ENCODE data around the gene WDTC1.
"Not testable (repeated sequence)": the region's sequence is repeated elsewhere in the genome, so short reads cannot be mapped to it uniquely, and the experiment has no call there.

The WDTC1 gene

GRCh38 chr1:27234049-27234882 is at the start of gene WDTC1:
TSS of gene WDTC1 (plus strand) at chr1:27234632. CDS start at chr1:27261055, 26,423 bp downstream.
- Histone ChIP-seq H3F3A (ENCODE audit: insufficient read depth, low read length) (peaks cover 10% of the 10 kb centered on the region), H3K27ac (ENCODE audit: low read length) (peak within 1 kb of the TSS; percentile 25; the same call in 1 of the 2 replicates), H3K4me1 (ENCODE audit: low read length) (0 out of 2 replicates have a peak, but pooled peaks cover 9% of the 10 kb centered on the region), H3K9me3 (replicated peaks; ENCODE audit: insufficient read depth, low read length) (no peaks in the 10 kb centered on the region), H2AFZ (ENCODE audit: low read length) (peak within 1 kb of the TSS; percentile 99), H3K27me3 (replicated peaks; ENCODE audit: insufficient read depth, low read length) (no peaks in the 10 kb centered on the region), H4K20me1 (ENCODE audit: insufficient read depth, low read length) (no peaks in the 10 kb centered on the region), H3K79me2 (ENCODE audit: low read length) (peaks cover 27% of the 10 kb centered on the region), H3K9ac (ENCODE audit: low read length) (peak within 1 kb of the TSS; percentile 45; the same call in 1 of the 2 replicates), H3K36me3 (replicated peaks; ENCODE audit: insufficient read depth, low read length) (no peaks in the 10 kb centered on the region), H3K9me2 (replicated peaks; ENCODE audit: insufficient read depth, low read length) (no peaks in the 10 kb centered on the region), H3K4me3 (ENCODE audit: low read length) (peak within 1 kb of the TSS; percentile 65), H3K4me2 (ENCODE audit: low read depth, low read length) (peak within 1 kb of the TSS; percentile 85)
- peak; percentile 98 for DNase-seq
- TF ChIP-seq EZH2 (optimal IDR thresholded peaks at IDR 0.05; ENCODE audit: low read depth, low read length) (no peak), EZH2phosphoT487 (IDR thresholded peaks at IDR 0.05; ENCODE audit: low read length) (no peak), CTCF (IDR thresholded peaks at IDR 0.05; ENCODE audit: low read length) (no peak)

- not testable (repeated sequence) for H3K36me3 ChIP-seq (replicated peaks; ENCODE audit: insufficient read depth, low read length); H3K4me1 ChIP-seq (ENCODE audit: low read length); H2AFZ ChIP-seq (ENCODE audit: low read length); H3K27ac ChIP-seq (ENCODE audit: low read length); H3K9me3 ChIP-seq (replicated peaks; ENCODE audit: insufficient read depth, low read length); H3F3A ChIP-seq (ENCODE audit: insufficient read depth, low read length); H3K4me2 ChIP-seq (ENCODE audit: low read depth, low read length); H3K27me3 ChIP-seq (replicated peaks; ENCODE audit: insufficient read depth, low read length); H3K4me3 ChIP-seq (ENCODE audit: low read length); DNase-seq; H3K9ac ChIP-seq (ENCODE audit: low read length); H3K9me2 ChIP-seq (replicated peaks; ENCODE audit: insufficient read depth, low read length); H3K79me2 ChIP-seq (ENCODE audit: low read length); H4K20me1 ChIP-seq (ENCODE audit: insufficient read depth, low read length)
Measured at GRCh38 chr1:27184665-27185064, 49.8 kb upstream of the WDTC1 start.

GRCh38 chr1:27192039-27192529 is 42.3 kb upstream of the WDTC1 start:
- H3K79me2 ChIP-seq (ENCODE audit: low read length), result no peaks in the 10 kb centered on the region
- no peaks in the 10 kb centered on the region for H3F3A ChIP-seq (ENCODE audit: insufficient read depth, low read length)
- no peaks in the 10 kb centered on the region for H3K4me1 ChIP-seq (ENCODE audit: low read length)
- DNase-seq, result no peak
- H3K27ac ChIP-seq (ENCODE audit: low read length), result no peak overlapping the region
- H4K20me1 ChIP-seq (ENCODE audit: insufficient read depth, low read length), result no peaks in the 10 kb centered on the region
- TF ChIP-seq CTCF (IDR thresholded peaks at IDR 0.05; ENCODE audit: low read length), result no peak
- TF ChIP-seq EZH2 (optimal IDR thresholded peaks at IDR 0.05; ENCODE audit: low read depth, low read length), result no peak
- TF ChIP-seq EZH2phosphoT487 (IDR thresholded peaks at IDR 0.05; ENCODE audit: low read length), result no peak
- no peak overlapping the region for H3K9ac ChIP-seq (ENCODE audit: low read length)
- no peaks in the 10 kb centered on the region for H3K36me3 ChIP-seq (replicated peaks; ENCODE audit: insufficient read depth, low read length)
- no peaks in the 10 kb centered on the region for H3K9me3 ChIP-seq (replicated peaks; ENCODE audit: insufficient read depth, low read length)
- H3K4me2 ChIP-seq (ENCODE audit: low read depth, low read length), result no peak overlapping the region
- no peaks in the 10 kb centered on the region for H3K27me3 ChIP-seq (replicated peaks; ENCODE audit: insufficient read depth, low read length)
- no peak overlapping the region for H2AFZ ChIP-seq (ENCODE audit: low read length)
- no peaks in the 10 kb centered on the region for H3K9me2 ChIP-seq (replicated peaks; ENCODE audit: insufficient read depth, low read length)
- H3K4me3 ChIP-seq (ENCODE audit: low read length), result no peak overlapping the region

- Histone ChIP-seq H3K9me2 (replicated peaks; ENCODE audit: insufficient read depth, low read length) (no peaks in the 10 kb centered on the region), H3K4me1 (ENCODE audit: low read length) (no peaks in the 10 kb centered on the region), H3K9ac (ENCODE audit: low read length) (no peak overlapping the region), H3K4me3 (ENCODE audit: low read length) (no peak overlapping the region), H3K27me3 (replicated peaks; ENCODE audit: insufficient read depth, low read length) (no peaks in the 10 kb centered on the region), H3K27ac (ENCODE audit: low read length) (no peak overlapping the region), H3K36me3 (replicated peaks; ENCODE audit: insufficient read depth, low read length) (no peaks in the 10 kb centered on the region), H3K79me2 (ENCODE audit: low read length) (no peaks in the 10 kb centered on the region), H3K9me3 (replicated peaks; ENCODE audit: insufficient read depth, low read length) (no peaks in the 10 kb centered on the region), H3K4me2 (ENCODE audit: low read depth, low read length) (no peak overlapping the region), H4K20me1 (ENCODE audit: insufficient read depth, low read length) (no peaks in the 10 kb centered on the region), H2AFZ (ENCODE audit: low read length) (no peak overlapping the region), H3F3A (ENCODE audit: insufficient read depth, low read length) (no peaks in the 10 kb centered on the region)
- TF ChIP-seq EZH2phosphoT487 (IDR thresholded peaks at IDR 0.05; ENCODE audit: low read length) (no peak), EZH2 (optimal IDR thresholded peaks at IDR 0.05; ENCODE audit: low read depth, low read length) (no peak), CTCF (IDR thresholded peaks at IDR 0.05; ENCODE audit: low read length) (no peak)
- DNase-seq, result no peak
Measured at GRCh38 chr1:27193194-27193593, 41.2 kb upstream of the WDTC1 start.

Data from MM.1S (cell line).